Esophagus muscularis mucosa (tissue), 3 donors: ENCODE results near the gene SH2D3A.

Source experiments
- EP300 ChIP-seq: sonication (generic); formaldehyde crosslinking; IDR thresholded peaks from one replicate; pipeline ENCODE4 v1.6.1; 2017; ENCODE audit warnings: antibody characterized with exemption
- POLR2AphosphoS5 ChIP-seq, 2 donors: sonication (generic); formaldehyde crosslinking; IDR thresholded peaks; one replicate each; pipeline ENCODE4 v1.6.1; 2017; ENCODE audit warnings: antibody characterized with exemption in 2 of 2

- no peak for TF ChIP-seq EP300
- TF ChIP-seq POLR2AphosphoS5 (IDR thresholded peaks at IDR 0.05) = peak; percentile 42 to 86
Measured at GRCh38 chr19:6739390-6739882, 27.8 kb downstream of the SH2D3A start, which contains the start of gene TRIP10.
